ENCODE results near the gene ELMO1. TPM values are rescaled to one million over a fixed set of nuclear protein-coding genes. Genes with fewer than 3 reads are reported as not detected.

ELMO1 gene
- total and polyA plus RNA-seq, 10 of the 15 experiments (the other 5 are each of a cell fraction or from before 2014, with no cell fraction given): 22.6 to 85.9 (median 56.6) TPM

DNA sequence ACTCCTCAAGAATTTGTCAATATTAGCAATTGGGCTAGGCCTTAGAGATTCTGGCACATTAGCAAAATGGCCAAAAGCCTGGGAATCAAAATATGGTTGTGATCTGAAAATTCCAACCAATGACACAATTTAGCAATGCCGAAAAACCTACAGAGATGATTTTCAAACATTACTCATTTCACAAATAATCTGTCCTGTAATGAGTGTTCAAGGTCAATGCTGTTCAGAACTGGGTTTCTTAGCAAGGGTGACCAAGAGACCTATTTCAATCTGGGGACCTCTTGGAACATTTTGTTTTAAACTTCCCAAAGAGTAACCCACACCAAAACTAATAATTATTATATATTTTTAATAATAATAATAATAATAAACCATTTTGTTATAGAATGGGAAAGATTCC lies 24.1 kb downstream of the ELMO1 start:
- H3K79me2 ChIP-seq (ENCODE audit: control insufficient read depth, insufficient read depth, low read length): no peaks in the 10 kb centered on the region
- RAD21 ChIA-PET (ENCODE audit: unreplicated experiment): no interaction called here
- H3K4me1 ChIP-seq (ENCODE audit: control insufficient read depth, insufficient read depth, low read length): no peaks in the 10 kb centered on the region
- intact Hi-C loops (cut with micrococcal nuclease; ENCODE audit: unreplicated experiment): no loop called here
- peak; percentile 28; the same call in 1 of the 2 replicates for TF ChIP-seq JUNB (IDR thresholded peaks at IDR 0.05)
- no peak for TF ChIP-seq ZNF207 (IDR thresholded peaks at IDR 0.05; ENCODE audit: borderline replicate concordance)
- TF ChIP-seq, protein P1, sequence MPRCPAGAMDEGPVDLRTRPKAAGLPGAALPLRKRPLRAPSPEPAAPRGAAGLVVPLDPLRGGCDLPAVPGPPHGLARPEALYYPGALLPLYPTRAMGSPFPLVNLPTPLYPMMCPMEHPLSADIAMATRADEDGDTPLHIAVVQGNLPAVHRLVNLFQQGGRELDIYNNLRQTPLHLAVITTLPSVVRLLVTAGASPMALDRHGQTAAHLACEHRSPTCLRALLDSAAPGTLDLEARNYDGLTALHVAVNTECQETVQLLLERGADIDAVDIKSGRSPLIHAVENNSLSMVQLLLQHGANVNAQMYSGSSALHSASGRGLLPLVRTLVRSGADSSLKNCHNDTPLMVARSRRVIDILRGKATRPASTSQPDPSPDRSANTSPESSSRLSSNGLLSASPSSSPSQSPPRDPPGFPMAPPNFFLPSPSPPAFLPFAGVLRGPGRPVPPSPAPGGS (IDR thresholded peaks at IDR 0.05; ENCODE audit: borderline replicate concordance, insufficient read depth, low read depth, low read length, poor library complexity, severe bottlenecking): peak; percentile 28
- no peak for TF ChIP-seq ESRRA (IDR thresholded peaks at IDR 0.05; ENCODE audit: low read length)
- no TSS peak for BruUV-seq (replicated peaks)
- no peaks in the 10 kb centered on the region; a peak in 1 of 4 replicates for H3K27me3 ChIP-seq (replicated peaks in 1 of 2; ENCODE audit: control insufficient read depth in 2 of 2, insufficient read depth in 2 of 2, low read length in 1 of 2)
- H4K20me1 ChIP-seq (ENCODE audit: control insufficient read depth, insufficient read depth): no peaks in the 10 kb centered on the region
- H3K9ac ChIP-seq (ENCODE audit: control insufficient read depth, insufficient read depth, low read length): no peak overlapping the region
- H3K9me3 ChIP-seq (replicated peaks; ENCODE audit: control insufficient read depth, insufficient read depth, low read length): no peaks in the 10 kb centered on the region
- H2AFZ ChIP-seq (ENCODE audit: control insufficient read depth, low read depth, low read length): no peak overlapping the region
- no peaks in the 10 kb centered on the region for H3K36me3 ChIP-seq (ENCODE audit: control insufficient read depth in 2 of 2, insufficient read depth in 2 of 2, low read length in 1 of 2)
- CTCF ChIA-PET: no interaction called here
- FAIRE-seq: no peak
- SMC1A ChIA-PET (ENCODE audit: uncharacterized antibody, unreplicated experiment): interaction anchor here (0.6 kb wide), 1 partner anchor 49 kb away, joined by 3 read pairs; no protein-coding TSS in a partner anchor
- WGBS (ENCODE audit: insufficient coverage, insufficient replicate concordance, low lambda C conversion rate, missing lambda C conversion rate): 0% methylated on average over 1 of the region's 1 CpG
- no peak overlapping the region for H3K4me2 ChIP-seq (ENCODE audit: control insufficient read depth, insufficient read depth)
- POLR2A ChIA-PET: no interaction called here
- no peak for ATAC-seq
- H3K4me3 ChIP-seq: no peak overlapping the region
- in situ Hi-C loops (cut with MboI): no loop called here
- DNase-seq (ENCODE audit: low read depth, low spot score): no peak
- H3K27ac ChIP-seq (ENCODE audit: control insufficient read depth, insufficient read depth): no peak overlapping the region

DNA sequence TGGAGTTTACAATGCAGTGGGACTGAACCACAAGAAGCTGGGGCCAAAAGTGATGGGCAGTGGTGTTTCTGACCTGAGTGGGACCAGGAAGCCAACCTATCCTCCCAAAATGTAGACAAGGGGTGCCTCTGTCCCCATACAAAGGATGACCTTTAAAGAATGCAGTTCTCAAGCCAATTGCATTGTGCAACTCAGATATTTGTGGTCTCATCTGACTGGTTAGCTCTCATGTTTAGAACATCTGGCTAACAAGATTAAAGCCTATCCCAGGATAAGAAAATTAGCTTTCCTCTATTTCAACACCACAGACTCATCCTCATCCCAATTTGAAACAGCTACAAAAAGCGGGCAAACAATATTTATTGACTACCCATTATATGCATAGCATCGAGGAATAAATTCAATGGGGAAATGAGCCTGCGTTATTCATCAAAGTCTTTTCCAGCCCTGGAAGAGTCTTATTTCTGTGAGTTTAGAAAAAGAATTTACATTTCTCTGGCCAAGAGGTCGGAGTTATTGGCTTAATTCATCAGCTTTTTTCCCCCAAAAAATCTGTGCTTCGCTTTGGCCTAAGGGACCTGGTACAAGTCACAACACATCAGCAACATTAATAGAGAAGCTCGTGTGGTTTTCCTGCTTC lies 26.7 kb downstream of the ELMO1 start:
- H3K36me3 ChIP-seq (ENCODE audit: control insufficient read depth in 2 of 2, insufficient read depth in 2 of 2, low read length in 1 of 2): no peaks in the 10 kb centered on the region
- ATAC-seq (no peak), FAIRE-seq (no peak), DNase-seq (ENCODE audit: low read depth, low spot score) (no peak)
- CTCF ChIA-PET: interaction anchor here (0.6 to 1.4 kb wide), 3 partner anchors 73 to 136 kb away, joined by 3 read pairs; no protein-coding TSS in a partner anchor
- SMC1A ChIA-PET (ENCODE audit: uncharacterized antibody, unreplicated experiment): interaction anchor here (0.7 kb wide), 2 partner anchors 33 to 415 kb away, joined by 3 read pairs; no protein-coding TSS in a partner anchor
- H3K4me2 ChIP-seq (ENCODE audit: control insufficient read depth, insufficient read depth): no peak overlapping the region
- no peaks in the 10 kb centered on the region for H4K20me1 ChIP-seq (ENCODE audit: control insufficient read depth, insufficient read depth)
- H3K27me3 ChIP-seq (replicated peaks in 1 of 2; ENCODE audit: control insufficient read depth in 2 of 2, insufficient read depth in 2 of 2, low read length in 1 of 2): no peaks in the 10 kb centered on the region; a peak in 1 of 4 replicates
- H2AFZ ChIP-seq (ENCODE audit: control insufficient read depth, low read depth, low read length): no peak overlapping the region
- RAD21 ChIA-PET (ENCODE audit: unreplicated experiment): interaction anchor here (0.5 kb wide), 1 partner anchor 13 kb away, joined by 4 read pairs; no protein-coding TSS in a partner anchor
- intact Hi-C loops (cut with micrococcal nuclease; ENCODE audit: unreplicated experiment): no loop called here
- POLR2A ChIA-PET: no interaction called here
- no peak overlapping the region for H3K27ac ChIP-seq (ENCODE audit: control insufficient read depth, insufficient read depth)
- no TSS peak for BruUV-seq (replicated peaks)
- no peak overlapping the region for H3K4me3 ChIP-seq
- peaks cover under 1% of the 10 kb centered on the region; the same call in 1 of the 2 replicates for H3K4me1 ChIP-seq (ENCODE audit: control insufficient read depth, insufficient read depth, low read length)
- no peak overlapping the region for H3K9ac ChIP-seq (ENCODE audit: control insufficient read depth, insufficient read depth, low read length)
- 55% methylated on average over 6 of the region's 6 CpGs for WGBS (ENCODE audit: insufficient coverage, insufficient replicate concordance, low lambda C conversion rate, missing lambda C conversion rate)
- H3K9me3 ChIP-seq (replicated peaks; ENCODE audit: control insufficient read depth, insufficient read depth, low read length): no peaks in the 10 kb centered on the region
- in situ Hi-C loops (cut with MboI): no loop called here
- no peaks in the 10 kb centered on the region for H3K79me2 ChIP-seq (ENCODE audit: control insufficient read depth, insufficient read depth, low read length)
- TF ChIP-seq IKZF2 (IDR thresholded peaks at IDR 0.05) (no peak), EP300 (IDR thresholded peaks at IDR 0.05; ENCODE audit: borderline replicate concordance in 1 of 2, control insufficient read depth in 1 of 2, low read depth in 2 of 2, low read length in 2 of 2) (no peak), HDGF (IDR thresholded peaks at IDR 0.05) (no peak), ASH2L (IDR thresholded peaks at IDR 0.05; ENCODE audit: borderline replicate concordance, low read depth) (no peak), ZNF274 (IDR thresholded peaks at IDR 0.05; ENCODE audit: insufficient read depth, insufficient read length) (no peak)
- TF ChIP-seq, protein P2, sequence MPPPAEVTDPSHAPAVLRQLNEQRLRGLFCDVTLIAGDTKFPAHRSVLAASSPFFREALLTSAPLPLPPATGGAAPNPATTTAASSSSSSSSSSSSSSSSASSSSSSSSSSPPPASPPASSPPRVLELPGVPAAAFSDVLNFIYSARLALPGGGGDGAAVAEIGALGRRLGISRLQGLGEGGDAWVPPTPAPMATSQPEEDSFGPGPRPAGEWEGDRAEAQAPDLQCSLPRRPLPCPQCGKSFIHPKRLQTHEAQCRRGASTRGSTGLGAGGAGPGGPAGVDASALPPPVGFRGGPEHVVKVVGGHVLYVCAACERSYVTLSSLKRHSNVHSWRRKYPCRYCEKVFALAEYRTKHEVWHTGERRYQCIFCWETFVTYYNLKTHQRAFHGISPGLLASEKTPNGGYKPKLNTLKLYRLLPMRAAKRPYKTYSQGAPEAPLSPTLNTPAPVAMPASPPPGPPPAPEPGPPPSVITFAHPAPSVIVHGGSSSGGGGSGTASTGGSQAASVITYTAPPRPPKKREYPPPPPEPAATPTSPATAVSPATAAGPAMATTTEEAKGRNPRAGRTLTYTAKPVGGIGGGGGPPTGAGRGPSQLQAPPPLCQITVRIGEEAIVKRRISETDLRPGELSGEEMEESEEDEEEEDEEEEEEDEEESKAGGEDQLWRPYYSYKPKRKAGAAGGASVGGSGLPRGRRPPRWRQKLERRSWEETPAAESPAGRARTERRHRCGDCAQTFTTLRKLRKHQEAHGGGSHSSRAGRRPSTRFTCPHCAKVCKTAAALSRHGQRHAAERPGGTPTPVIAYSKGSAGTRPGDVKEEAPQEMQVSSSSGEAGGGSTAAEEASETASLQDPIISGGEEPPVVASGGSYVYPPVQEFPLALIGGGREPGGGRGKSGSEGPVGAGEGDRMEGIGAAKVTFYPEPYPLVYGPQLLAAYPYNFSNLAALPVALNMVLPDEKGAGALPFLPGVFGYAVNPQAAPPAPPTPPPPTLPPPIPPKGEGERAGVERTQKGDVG (CRISPR knock-in tag; IDR thresholded peaks at IDR 0.05): no peak

Measured in GM12878 (cell line).